ENCODE data around the gene MMD.
"Not testable (repeated sequence)": the region's sequence is repeated elsewhere in the genome, so short reads cannot be mapped to it uniquely, and the experiment has no call there.

Gene MMD

GRCh38 chr17:55390364-55390977 is 31.2 kb downstream of the MMD start:
- FAIRE-seq = peak; percentile 15

DNA sequence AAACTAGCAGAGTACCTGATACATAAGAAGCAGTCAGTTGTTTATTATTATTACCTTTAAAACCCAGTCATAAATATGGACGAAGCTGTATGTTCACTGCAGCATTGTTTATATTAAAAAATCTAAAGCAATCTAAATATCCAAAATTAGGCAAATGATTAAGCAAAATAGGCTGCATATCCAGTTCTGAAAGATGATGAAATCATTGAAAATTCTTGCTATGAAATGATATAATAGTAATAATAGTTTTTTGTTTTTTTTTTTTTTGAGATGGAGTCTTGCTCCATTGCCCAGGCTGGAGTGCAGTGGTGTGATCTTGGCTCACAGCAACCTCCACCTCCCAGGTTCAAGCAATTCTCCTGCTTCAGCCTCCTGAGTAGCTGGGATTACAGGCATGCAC is 31.9 kb downstream of the MMD start:
- not testable (repeated sequence) for FAIRE-seq

- no peak for FAIRE-seq
Observed at GRCh38 chr17:55388842-55389241, 32.8 kb downstream of the MMD start.

GRCh38 chr17:55386796-55387332 is 34.8 kb downstream of the MMD start:
- no peak for FAIRE-seq

GRCh38 chr17:55384643-55385232 is 36.9 kb downstream of the MMD start:
- no peak for FAIRE-seq

DNA sequence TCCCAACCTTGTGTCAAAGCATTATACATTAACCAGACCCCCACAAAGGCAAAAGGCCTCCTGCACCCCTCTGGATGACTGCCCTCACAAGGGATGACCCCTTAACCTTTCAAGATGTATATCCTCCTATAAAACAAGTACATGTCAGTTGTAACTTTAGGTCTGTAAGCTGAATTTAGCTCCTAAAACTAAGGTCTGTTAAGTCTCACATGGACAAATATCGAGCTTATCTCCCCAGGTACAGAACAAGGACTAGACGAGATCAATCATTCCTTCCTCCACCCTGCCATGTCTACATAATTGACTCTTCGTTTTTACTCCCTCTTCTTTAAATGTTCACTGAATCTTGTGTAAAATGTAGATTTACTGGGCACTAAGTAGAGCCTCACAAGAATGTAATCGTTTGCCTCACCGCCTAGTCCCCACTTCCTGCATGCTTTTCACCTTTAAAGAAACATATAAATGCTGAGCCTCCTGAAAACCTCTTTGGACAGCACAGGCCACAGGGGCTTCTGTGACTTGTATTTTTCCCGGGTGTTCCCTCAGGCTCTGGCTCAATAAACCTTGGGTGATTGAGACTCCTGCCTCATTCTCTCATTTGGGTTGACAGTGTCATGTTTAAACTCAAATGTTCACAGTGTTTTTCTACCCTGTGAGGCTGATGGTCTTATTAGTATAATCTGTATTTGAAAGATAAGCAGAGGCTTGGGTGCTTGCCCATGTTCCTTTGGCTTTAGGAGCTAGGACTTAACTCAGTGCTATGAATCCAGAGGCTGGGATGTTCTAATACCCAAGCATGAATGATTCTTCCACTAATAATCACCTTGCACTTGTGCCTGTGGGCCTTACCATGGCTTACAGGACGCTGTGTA is 37.6 kb downstream of the MMD start:
- no peak for FAIRE-seq

DNA sequence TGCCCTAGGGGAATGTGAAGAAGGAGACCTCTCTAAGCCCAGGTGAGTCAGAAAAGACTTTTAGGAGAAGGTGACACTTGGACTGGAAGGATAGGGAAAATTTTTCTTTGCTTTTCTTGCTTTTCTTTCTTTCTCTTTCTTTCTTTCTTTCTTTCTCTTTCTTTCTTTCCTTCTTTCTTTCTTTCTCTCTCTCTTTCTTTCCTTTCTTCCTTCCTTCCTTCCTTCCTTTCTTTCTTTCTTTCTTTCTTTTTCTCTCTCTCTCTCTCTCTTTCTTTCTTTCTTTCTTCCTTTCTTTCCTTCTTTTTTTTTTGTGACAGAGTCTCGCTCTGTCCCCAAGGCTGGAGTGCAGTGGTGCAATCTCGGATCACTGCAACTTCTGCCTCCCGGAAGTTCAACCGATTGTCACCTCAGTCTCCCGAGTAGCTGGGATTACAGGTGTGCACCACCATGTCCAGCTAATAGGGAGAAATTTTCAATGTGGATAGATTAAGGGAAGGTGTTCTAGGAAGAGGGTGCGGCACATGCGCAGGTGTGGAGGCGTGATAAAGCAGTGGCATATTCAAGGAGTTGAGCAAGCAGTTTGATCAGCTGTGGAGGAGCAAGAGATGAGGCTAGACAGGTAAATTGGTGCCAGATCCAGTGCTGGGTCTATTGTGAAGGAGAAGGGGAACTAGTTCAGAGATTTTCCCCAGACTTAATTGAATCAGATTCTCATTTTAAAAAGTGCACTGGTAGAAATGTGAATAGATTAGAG is 40.4 kb downstream of the MMD start:
- no peak for FAIRE-seq

DNA sequence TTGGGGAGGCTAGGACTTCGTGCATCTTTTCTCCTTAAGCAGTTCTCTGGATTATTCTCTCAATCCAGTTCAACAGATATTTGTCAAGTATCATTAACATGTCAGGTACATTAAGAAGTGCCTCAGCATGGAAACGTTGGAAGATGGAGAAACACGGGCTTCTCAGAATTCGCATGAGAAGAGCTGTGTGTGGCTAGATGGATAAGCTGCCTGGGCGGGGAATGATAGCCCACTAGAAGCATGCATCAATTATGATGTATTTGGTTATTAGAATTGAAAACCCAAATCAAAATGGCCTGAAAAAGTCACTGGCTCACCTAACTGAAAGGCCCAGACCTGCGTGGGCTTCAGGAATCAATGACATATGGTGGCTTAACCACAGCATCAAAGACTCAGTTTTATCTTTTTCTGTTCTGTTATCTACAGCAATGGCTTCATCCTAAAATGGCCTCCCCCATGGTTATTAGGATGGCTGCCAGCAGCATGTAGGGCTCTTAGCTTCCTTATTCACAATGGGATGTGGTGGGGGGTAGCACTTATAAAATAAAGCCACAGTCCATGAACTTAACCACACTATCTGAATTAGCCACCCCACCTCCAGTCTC is 43.9 kb downstream of the MMD start:
- no peak for FAIRE-seq

- no peak for FAIRE-seq
Observed at GRCh38 chr17:55368706-55369105, 52.9 kb downstream of the MMD start.

GRCh38 chr17:55366020-55366481 is 55.6 kb downstream of the MMD start:
- no peak for FAIRE-seq

DNA sequence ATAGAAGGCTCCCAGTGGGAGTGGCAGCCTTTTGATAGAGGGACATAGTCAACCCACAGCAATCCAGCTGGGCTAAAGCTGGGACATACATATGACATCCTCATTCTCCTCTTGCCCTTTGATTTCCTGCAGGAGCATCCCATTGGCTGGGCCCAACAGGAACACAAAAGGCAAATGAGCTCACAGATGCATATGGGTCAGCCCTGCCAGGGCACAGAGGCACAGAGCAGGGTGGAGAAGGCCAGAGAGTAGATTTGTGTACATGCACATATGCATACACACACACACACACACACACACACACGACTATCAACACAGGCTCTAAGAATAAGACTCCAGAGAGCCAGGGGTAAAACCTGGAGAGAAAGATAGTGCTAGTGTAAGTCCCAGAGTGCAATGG is 58.6 kb downstream of the MMD start:
- FAIRE-seq = no peak

GRCh38 chr17:55360971-55361370 is 60.7 kb downstream of the MMD start:
- FAIRE-seq = no peak

DNA sequence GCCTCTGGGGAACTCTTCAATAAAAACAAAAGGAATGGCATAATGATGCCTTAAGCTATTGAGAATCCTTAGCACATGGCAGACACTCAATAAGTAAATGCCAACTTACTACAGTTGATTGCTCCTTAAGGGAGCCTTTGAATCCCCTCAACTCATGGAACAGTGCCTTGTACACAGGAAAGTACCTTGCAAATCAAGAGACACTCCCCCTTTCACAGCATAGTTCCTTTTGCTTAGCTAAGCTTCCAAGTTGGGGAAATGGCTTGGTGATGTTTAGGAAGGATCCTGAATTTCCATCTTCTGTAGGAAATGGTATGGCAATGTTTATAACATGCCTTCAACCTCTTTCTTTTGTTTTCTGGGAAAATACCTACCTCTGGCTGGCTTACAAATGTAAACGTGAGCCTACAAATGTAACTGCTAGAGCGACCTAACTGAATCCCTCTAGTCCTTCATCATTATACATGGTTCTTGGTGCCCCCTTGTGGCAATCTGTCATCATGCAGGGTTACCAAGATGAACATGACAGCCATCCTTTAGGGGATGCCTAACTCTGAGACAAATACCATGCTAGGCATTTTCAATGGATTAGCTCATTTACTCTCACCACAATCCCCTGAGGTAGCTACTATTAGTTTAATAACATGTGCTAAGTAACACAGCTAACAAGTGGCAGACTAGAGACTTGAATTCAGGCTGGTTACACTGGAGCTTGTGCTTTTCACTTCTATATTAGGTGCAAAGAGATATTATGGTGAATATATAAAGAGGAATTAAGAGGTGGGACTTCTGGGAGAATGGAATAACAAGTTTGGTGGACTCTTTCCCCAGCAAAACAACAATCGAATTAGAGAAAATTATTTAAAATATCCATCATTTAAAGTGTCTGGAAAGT is 65.0 kb downstream of the MMD start:
- FAIRE-seq = peak; percentile 84

DNA sequence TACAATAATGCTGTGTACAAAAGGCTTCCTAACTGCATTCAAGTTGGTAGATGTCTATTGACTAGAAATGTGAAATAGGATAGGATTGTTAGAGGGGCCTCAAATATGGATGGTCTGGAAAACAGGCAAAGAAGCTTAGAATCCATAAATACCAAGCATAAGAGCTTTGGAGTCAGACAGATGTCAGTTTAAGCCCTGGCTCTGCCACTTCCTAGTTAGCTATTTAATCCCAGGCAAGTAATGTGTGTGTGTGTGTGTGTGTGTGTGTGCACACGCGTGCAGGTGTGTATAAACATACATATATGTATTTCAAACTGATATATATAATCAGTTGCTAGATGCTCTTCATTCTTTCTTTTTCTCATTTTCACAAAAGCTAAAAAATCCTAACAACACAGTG is 66.7 kb downstream of the MMD start:
- FAIRE-seq = no peak

GRCh38 chr17:55354010-55354409 is 67.6 kb downstream of the MMD start:
- no peak for FAIRE-seq

- FAIRE-seq = no peak
Observed at GRCh38 chr17:55351226-55351625, 70.4 kb downstream of the MMD start.

GRCh38 chr17:55350825-55351205 is 70.8 kb downstream of the MMD start:
- FAIRE-seq = no peak

- FAIRE-seq = peak; percentile 34
Observed at GRCh38 chr17:55348749-55349354, 72.8 kb downstream of the MMD start.

DNA sequence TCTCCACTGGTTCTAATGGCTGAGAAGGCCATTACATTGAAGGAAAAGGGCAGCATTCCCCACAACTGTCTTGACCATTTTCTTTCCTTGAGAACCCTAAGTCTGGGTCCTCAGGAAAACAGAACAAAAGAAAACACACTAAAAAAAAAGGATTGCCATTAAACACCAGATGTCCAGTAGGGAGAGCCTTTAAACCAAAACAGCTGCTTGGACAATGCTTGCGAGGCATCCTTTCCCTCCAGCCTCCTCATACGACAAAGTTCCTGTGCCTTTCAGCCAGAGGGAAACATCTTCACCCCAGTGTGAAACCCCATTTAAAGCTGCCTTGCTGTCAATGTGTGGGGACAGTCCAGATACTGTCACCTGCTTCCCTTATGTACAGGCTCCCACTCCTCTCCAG is 74.3 kb downstream of the MMD start:
- FAIRE-seq = no peak

- no peak for FAIRE-seq
Observed at GRCh38 chr17:55346658-55347057, 75.0 kb downstream of the MMD start.

DNA sequence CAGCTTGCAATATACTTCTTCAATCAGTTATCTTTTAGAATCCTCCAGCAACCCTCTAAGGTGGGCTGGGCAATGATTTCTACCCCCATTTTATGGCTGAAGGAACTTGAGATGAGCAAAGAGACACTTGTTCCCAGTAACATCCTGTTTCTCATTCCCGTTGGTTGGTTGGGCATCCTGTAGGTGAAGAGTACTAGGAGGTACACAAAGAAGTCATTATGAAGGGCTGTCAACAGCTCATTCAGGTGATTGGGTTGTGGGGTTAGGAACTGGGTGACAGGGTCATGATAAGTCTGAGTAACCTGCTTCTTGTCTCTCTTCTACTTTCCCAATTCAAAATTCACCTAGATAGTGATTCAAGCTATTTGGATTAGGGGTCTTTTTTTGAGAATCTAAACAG is 76.5 kb downstream of the MMD start:
- FAIRE-seq = no peak

Data from TTC549 (cell line).